ENCODE measurements around the gene CDHR3. TPM values are rescaled to one million over a fixed set of nuclear protein-coding genes. Genes with fewer than 3 reads are reported as not detected.

CDHR3 gene
- total and polyA plus RNA-seq, 2 donors (not counting 3 experiments of a cell fraction or from before 2014, with no cell fraction given) = 0.46 to 2.3 TPM

DNA sequence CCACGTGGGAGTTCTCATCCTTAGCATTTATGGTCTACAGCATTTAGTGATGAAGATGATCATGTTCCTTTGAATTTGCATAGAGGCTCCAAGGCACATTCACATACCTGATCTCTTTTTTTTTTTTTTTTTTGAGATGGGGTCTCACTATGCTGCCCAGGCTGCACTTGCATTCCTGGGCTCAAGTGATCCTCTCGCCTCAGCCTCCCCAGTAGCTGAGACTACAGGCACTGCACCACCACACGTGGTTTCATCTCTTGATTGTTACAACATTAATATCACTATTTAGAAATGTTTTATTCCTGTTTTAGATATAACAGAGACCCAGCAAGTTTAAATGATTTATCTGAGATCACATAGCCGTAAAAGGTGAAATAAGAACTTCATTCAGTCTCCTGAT lies 13.8 kb downstream of the CDHR3 start:
- Histone ChIP-seq H3K36me3 (ENCODE audit: control insufficient read depth in 2 of 2, extremely low read depth in 1 of 2, insufficient read depth in 2 of 2, low read length in 2 of 2) (no peaks in the 10 kb centered on the region), H3K9ac (replicated peaks; ENCODE audit: extremely low read depth, insufficient read depth, low read length) (no peak overlapping the region), H3K4me2 (ENCODE audit: insufficient read depth, low read length) (no peak overlapping the region), H2AFZ (ENCODE audit: low read depth, low read length) (no peak overlapping the region), H3K27ac (ENCODE audit: insufficient read depth, low read depth, low read length) (no peak overlapping the region), H3K27me3 (ENCODE audit: control insufficient read depth in 2 of 2, insufficient read depth in 2 of 2, low read length in 2 of 2) (peaks cover 12 to 15% of the 10 kb centered on the region in 2 experiments), H3K9me3 (replicated peaks; ENCODE audit: control insufficient read depth, insufficient read depth, low read length) (no peaks in the 10 kb centered on the region), H4K20me1 (replicated peaks; ENCODE audit: control insufficient read depth, extremely low read depth, insufficient read depth, low read length) (no peaks in the 10 kb centered on the region), H3K79me2 (ENCODE audit: control insufficient read depth, insufficient read depth, low read length) (no peaks in the 10 kb centered on the region), H3K9me1 (replicated peaks; ENCODE audit: control insufficient read depth, extremely low read depth, insufficient read depth, low read length) (no peaks in the 10 kb centered on the region), H3K4me1 (ENCODE audit: control insufficient read depth, extremely low read depth, insufficient read depth, low read length) (no peaks in the 10 kb centered on the region), H3K4me3 (replicated peaks in 1 of 3; ENCODE audit: insufficient read depth in 1 of 3, low read depth in 1 of 3, low read length in 3 of 3) (no peak overlapping the region)
- TF ChIP-seq FOS (IDR thresholded peaks at IDR 0.05; ENCODE audit: borderline replicate concordance, insufficient read depth, low read length) (no peak), JUN (IDR thresholded peaks at IDR 0.05; ENCODE audit: borderline replicate concordance, insufficient read depth, insufficient read length, low read depth) (no peak), GATA2 (IDR thresholded peaks at IDR 0.05; ENCODE audit: insufficient read depth, insufficient read length, low read depth, low read length) (no peak), MYC (IDR thresholded peaks at IDR 0.05; ENCODE audit: low read depth, low read length) (no peak), POLR2A (IDR thresholded peaks at IDR 0.05; ENCODE audit: low read depth, low read length) (no peak), EZH2 (IDR thresholded peaks at IDR 0.05; ENCODE audit: borderline replicate concordance, low read depth, low read length, severe bottlenecking) (no peak), POLR2AphosphoS5 (IDR thresholded peaks at IDR 0.05; ENCODE audit: insufficient read depth, low read depth, low read length) (no peak)
- TF ChIP-seq, protein P1, sequence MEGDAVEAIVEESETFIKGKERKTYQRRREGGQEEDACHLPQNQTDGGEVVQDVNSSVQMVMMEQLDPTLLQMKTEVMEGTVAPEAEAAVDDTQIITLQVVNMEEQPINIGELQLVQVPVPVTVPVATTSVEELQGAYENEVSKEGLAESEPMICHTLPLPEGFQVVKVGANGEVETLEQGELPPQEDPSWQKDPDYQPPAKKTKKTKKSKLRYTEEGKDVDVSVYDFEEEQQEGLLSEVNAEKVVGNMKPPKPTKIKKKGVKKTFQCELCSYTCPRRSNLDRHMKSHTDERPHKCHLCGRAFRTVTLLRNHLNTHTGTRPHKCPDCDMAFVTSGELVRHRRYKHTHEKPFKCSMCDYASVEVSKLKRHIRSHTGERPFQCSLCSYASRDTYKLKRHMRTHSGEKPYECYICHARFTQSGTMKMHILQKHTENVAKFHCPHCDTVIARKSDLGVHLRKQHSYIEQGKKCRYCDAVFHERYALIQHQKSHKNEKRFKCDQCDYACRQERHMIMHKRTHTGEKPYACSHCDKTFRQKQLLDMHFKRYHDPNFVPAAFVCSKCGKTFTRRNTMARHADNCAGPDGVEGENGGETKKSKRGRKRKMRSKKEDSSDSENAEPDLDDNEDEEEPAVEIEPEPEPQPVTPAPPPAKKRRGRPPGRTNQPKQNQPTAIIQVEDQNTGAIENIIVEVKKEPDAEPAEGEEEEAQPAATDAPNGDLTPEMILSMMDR (IDR thresholded peaks at IDR 0.05; ENCODE audit: extremely low read depth in 1 of 2, insufficient read depth in 1 of 2, low read depth in 1 of 2, low read length in 2 of 2) = no peak
- TF ChIP-seq, protein P2, sequence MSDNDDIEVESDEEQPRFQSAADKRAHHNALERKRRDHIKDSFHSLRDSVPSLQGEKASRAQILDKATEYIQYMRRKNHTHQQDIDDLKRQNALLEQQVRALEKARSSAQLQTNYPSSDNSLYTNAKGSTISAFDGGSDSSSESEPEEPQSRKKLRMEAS (IDR thresholded peaks at IDR 0.05; ENCODE audit: insufficient read depth, insufficient read length) = no peak
- FAIRE-seq (no peak), DNase-seq (ENCODE audit: low read depth, low spot score) (no peak)
- no TSS peak for BruUV-seq (replicated peaks)
- intact Hi-C loops (cut with micrococcal nuclease) = no loop called here
- CTCF ChIA-PET = interaction anchor here (1.6 kb wide), 1 partner anchor 212 kb away, joined by 4 read pairs; no protein-coding TSS in a partner anchor
- POLR2A ChIA-PET = no interaction called here
- dilution Hi-C loops (cut with MboI; ENCODE audit: extremely low pct_ligation_motif_present, low sequenced_read_pairs) = no loop called here

All from endothelial cell of umbilical vein (primary cell).